Measurements from ENCODE around the gene MOGAT2.
A peak's percentile ranks its signal among the peaks of the same experiment; 100 is the strongest.
"Not testable (repeated sequence)": the region's sequence is repeated elsewhere in the genome, so short reads cannot be mapped to it uniquely, and the experiment has no call there.

MOGAT2 gene

DNA sequence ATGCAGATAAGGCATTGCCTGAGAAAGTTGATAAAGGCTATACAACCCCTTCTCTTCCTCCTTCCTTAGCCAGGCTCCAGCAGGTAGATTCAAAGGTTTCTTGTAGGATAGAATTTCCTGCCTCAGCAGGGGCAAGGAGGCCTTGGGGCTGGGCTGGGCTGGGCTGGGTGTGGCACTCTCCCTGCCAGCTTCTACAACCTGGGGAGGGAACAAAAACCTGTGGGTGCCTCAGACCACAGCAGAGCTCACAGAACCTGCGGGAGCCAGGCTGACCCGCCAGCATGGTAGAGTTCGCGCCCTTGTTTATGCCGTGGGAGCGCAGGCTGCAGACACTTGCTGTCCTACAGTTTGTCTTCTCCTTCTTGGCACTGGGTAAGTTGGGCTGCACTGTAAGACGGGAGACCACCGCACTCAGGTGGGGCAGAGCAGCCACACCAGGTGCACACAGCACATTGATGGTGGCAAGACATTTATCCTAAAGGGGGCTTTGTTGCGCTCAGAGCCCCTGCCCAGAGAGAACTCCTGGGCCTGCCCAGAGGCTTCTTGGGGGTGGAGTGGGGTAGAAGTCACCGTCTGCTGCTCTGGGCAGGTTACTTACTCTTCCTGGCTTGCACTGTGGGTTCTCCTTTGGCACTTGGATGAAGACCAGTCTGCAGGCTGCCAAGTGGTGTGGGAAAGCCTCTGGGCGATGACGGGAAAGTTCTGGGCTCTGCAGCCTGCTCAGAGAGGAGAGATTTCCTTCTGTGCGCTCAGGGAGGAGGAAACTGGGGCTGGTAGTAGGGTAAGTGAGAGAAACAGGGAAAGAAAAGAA, at the start of gene MOGAT2:
MOGAT2 (plus strand) TSS at position 231 of the 811 bp plus-strand sequence; CDS start at position 282, 51 bp downstream.
- DNase-seq (ENCODE audit: low spot score): no peak

DNA sequence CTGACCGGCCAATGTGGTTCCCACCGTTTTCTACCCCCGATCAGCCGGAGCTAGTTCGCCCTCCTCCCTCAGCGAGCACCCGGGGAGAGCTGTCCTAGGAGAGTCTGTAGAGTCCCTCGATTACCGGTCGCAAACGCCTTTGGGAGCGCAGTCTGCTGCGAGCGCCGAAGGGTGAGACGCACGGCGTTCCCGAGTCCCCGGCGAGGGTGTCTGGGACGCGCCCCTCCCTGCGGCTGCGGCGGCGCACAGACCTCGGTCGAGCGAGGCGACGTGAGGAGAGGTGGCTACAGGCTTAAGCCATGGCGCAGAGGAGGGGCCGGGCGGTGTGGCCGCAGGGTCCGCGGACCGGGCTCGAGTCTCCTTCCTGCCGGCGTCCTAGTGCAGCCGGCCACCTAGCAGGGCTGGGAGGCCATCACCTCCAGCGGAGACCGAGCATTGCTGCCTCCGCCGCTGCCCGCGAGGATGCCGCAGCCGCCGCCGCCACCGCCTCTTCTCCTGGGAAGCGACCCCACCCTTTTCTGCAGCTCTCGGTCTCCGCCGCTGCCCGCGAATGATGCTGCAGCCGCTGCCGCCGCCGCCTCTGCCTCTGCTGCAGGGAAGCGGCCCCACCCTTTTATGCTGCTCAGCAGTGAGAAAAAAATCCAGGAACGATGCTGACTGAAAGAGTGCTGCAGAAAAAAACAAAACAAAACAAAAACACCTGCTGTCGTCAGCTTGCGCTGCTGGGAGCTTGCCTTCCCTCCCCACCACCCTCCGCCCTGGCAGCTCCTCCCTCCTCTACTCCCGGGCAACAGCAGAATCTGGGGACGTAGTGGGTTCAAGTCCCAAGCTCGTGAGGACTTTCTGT, 49.0 kb upstream of the MOGAT2 start, which contains the start of gene MAP6:
MAP6 (minus strand) TSS at position 588 of the 847 bp plus-strand sequence. CDS start 669 bp downstream, outside the sequence.
- no peak for DNase-seq (ENCODE audit: low spot score)

DNA sequence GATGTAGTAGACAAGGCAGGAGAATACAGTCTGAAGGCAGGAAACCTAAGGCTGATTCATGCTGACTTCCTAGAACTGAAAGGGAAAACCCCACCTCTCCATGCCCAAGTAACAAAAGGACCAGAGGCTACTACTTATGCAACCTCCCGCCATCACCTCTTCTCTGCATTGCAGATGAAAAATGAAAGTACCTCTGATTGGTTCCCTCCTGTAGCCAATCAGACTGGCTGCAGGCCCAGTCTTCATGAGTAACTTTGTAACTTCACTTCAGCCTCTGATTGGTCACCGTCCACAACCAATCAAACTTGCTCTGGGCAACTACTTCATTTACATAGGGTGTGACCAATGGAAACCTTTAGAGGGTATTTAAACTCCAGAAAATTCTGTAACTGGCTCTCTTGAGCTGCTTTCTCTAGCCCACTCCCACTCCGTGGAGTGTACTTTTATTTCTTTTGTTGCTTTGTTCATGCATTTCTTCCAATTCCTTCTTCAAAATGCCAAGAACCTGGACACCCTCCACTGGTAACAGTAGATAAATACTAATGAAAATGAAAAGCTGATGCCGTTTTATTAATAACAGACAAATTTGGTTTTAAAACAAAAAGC, 43.6 kb upstream of the MOGAT2 start:
- peak; percentile 35 for DNase-seq (ENCODE audit: low spot score)

DNA sequence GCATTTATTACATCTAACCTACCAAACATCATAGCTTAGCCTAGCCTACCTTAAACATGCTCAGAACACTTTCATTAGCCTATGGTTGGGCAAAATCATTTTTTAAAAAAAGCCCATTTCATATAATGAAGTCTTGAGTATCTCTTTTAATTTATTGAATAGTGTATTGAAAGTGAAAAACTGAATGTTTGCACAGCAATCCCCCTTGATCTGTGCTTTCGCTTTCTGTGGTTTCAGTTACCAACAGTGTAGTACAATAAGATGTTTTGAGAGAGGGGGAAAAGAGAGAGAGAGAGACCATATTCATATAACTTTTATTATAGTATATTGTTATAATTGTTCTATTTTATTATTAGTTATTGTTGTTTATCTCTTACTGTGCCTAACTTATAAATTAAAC, 40.4 kb upstream of the MOGAT2 start:
- DNase-seq (ENCODE audit: low spot score): no peak

DNA sequence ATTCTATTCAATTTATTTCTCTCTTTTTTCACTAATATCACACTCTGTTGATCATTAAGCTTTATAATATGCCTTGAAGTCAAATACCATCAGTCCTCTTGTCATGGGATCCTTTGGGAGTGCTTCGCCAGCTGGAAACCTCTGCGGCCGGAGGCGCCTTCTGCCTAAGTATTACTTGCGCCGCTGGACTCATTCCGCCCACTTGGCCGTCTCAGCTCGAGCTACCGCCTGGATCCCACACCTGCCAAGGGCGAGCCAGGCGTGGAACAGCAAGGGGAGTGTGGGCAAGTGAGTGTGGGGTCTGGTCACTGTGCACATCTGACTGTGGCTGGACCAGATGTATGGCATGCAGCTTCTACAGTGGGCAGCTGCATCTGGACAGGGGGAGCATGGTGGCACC, 39.7 kb upstream of the MOGAT2 start:
- no peak for DNase-seq (ENCODE audit: low spot score)

DNA sequence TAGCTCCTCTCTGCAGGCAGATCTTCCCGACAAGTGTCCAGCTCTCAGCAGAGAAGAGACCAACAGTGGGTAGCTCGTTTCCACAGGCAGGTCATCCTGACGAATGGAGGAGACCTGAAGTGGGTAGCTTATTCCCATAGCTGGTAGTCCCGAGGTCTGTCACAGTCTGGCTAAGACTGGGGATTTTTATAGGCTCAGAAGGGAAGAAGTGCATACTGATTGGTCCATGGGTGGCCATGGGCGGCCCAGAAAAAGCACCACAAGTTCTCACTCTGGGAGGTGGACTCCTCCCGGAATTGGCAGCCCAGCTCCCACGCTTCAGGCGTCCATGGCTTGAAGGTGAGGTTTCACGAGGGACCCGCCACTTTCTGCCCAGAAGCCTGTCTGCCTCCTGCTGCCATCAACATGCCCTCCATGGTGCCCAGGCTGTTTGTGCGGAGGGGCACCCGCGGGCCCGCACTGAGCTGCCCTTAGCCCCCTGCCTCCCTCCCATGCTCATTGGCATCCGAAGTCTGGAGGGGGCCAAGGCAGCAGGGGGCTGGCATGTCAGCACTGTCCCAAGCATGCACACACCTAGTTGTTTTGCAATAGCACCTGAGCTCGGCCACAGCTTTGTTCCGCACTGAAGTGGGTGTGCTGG, 38.9 kb upstream of the MOGAT2 start:
- DNase-seq (ENCODE audit: low spot score): no peak

DNA sequence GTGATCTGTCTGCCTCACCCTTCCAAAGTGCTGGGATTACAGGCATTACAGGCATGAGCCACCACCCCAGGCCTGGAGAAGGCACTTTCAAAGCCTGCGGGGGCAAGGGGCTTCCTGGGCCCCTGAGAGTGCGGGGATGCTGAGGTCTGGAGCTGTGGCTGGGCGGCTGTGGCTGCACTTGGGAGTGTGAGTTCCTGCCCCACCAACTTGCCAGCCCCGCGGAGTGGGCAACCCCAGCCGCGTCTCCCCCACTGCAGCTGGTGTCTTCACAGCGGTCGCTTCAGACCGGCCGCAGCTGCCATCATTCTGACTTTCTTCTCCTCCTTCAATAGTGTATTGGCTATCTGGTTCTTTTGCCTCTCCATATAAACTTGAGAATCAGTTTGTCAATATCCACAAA, 38.1 kb upstream of the MOGAT2 start:
- DNase-seq (ENCODE audit: low spot score): no peak

DNA sequence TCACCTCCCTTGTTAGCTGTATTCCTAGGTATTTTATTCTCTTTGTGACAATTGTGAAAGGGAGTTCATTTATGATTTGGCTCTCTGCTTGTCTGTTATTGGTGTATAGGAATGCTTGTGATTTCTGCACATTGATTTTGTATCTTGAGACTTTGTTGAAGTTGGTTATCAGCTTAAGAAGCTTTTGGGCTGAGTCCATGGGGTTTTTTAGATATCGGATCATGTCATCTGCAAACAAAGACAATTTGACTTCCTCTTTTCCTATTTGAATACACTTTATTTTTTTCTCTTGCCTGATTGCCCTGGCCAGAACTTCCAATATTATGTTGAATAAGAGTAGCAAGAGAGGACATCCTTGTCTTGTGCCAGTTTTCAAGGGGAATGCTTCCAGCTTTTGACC, 33.8 kb upstream of the MOGAT2 start:
- DNase-seq (ENCODE audit: low spot score): not testable (repeated sequence)

DNA sequence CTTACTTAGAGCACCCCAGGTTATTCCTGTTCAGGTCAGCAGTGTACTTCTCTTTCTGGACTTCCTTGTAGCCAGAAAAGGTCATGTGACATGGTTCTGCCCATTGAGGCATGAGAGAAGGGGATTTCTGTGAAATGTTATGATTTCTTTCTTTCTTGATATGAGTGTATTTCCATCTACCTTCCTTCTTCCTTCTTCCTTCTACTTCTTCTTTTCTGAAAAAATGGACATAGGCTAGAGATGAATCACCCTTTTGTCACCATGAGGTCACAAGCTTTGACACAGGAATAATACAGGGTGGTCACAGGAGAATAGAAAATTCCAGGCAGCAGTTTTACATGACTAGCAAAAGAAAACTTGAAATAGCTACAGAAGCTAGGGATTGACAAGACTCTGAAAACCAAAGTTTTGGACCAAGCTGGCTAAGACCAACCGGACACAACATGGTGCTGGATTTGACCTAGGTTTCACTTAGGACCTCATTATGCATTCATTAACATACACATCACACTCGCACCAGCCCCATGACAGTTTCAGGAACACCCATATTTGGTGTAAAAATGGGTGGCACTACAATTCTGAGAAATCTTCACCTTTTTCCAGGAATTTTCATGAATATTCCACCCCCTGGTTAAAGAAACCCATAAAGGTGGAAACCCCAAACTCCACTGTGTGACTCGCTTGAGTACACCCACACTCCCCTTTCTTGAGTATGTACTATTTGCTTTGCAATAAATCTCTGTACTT, 27.6 kb upstream of the MOGAT2 start:
- no peak for DNase-seq (ENCODE audit: low spot score)

DNA sequence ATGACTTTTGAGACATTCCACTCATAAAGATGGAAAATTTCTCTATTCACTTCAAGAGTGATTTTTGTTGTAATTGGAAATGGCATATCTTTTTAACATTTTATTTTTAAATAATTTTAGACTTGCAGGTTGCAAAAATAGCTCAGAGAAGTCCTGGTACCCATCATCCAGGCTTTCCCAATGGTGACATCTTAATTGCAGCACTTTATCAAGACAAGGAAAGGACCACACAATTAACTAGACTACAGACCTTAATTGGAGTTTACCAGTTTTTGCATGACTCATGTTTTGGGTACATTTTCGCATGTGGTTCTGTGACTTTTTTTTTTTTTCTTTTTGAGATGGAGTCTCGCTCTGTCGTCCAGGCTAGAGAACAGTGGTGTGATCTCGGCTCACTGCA, 25.8 kb upstream of the MOGAT2 start:
- DNase-seq (ENCODE audit: low spot score): no peak

DNA sequence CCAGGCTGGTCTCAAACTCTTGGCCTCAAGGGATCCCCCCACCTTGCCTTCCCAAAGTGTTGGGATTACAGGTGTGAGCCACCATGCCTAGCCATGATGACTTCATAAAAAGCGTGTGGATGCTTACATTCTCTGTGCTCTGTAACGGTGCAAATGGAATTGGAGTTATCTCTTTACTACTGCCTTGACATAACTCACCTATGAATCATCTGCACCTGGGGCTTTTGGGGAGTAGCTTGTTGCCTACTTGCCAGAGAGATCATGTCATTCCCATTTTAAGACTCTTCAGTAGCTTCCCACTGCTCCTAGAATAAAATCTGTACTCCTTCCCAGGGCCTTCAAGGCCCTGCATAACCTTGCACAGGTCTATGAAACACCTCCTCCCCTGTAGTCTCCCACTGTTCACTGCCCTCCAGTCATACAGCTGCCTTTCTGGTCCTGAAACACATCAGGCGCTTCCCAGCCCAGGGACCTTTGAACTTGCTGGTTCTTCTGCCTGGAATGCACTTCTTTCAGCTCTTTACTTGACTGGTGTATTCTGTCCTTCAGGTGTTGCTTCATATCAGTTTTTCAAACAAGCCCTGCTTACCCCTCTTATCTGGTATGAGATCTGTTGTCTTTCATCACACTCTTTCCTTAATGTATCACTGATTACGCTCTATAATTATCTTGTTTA, 19.6 kb upstream of the MOGAT2 start:
- no peak for DNase-seq (ENCODE audit: low spot score)

DNA sequence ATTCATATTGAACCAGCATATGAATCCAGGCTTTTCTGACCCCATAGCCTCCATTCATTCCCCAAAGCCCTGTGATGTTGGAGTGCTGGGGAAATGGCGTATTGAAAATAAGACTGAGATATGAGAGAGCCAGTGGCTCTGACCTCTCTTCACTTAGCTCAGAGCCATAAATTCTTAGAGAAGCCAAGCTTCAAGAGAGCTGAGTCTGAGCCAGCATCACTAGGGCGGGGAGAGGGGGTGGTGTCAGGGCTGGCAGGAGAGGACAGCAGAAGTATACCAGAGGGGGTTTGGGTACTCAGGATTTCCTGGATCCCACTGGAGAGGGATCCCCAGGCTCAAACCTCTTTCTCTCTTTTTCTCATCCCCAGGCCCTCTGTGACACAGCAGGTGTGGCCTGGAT, 16.7 kb upstream of the MOGAT2 start:
- no peak for DNase-seq (ENCODE audit: low spot score)

DNA sequence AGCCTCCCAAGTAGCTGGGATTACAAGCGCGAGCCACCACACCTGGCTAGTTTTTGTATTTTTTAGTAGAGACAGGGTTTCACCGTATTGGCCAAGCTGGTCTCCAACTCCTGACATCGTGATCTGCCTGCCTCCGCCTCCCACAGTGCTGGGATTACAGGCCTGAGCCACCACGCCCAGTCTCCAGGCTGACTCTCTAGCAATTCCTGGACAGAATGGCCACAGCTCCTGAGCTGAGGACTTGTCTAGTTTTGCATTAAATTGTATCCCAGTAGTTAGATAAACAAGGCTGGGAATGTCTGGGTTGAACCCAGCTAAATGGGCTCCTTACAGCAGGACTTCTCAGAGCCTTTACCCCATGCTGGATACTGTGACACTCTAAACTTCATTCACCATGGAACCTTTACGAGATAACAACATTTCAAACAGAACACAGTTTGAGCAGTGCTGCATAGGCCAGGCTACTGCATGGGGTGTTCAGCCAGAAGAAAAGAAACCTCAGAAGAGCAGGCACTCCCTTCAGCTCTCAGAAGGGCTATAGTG, 13.9 kb upstream of the MOGAT2 start:
- no peak for DNase-seq (ENCODE audit: low spot score)

DNA sequence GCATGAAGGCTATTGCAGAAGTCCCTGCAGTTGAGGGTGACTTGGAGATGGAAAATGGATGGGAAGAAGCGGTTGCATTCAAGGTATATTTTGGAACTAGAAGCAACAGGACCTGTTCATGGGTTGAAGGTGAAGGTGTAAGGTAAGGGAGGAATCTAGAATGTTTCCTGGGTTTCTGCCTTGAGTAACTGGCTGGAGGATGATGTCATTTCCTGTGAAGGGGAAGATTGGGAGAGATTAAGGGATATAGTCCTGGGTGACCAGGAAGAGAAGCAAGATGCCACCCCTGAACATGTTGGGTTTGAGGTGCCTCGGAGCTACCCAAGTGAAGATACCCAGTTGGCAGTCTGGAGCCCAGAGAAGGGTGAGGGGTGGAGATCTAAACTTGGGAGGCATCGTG, 12.1 kb upstream of the MOGAT2 start:
- no peak for DNase-seq (ENCODE audit: low spot score)

DNA sequence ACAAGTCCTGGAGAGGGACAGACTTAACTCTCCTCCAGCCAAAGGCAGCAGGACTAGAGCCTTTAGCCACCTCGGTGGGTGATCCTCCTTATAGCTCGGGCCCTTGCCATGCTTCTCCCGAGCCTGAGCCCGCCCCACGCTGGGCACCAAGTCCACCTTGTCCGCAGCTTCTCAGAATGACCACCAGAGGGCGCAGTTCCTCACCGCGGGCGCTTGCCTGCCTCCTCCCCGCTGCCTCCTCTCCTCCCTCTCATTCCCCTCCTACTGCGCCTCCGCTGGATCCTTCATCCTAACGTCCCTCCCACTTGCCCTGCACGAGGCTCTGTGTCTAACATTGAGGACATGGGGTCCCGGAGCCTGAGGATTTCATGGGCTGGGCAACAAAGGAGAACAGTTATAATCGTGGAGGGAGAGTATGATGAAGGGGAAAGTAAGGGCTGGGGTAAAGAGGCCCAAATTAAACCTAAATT, 11.3 kb upstream of the MOGAT2 start:
- peak; percentile 55 for DNase-seq (ENCODE audit: low spot score)

DNA sequence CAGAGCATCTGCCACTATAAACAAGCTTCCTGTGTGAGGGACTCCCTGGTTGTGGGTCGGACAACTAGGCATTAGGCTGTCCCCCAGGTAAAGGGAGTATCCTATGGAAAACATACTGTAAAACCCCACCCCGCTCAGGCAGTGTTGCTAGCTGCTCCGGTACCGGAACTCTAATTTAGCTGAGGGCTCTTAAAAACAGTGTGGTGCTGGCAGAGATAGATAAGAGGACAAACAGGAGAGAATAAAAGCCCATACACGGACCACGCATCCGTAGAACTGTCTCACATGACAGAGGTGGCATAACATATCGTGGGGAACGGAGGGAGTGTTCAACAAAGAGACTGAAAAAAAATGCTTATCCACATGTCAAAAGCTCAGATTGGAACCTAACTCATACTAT, 3.4 kb upstream of the MOGAT2 start:
- DNase-seq (ENCODE audit: low spot score): no peak

DNA sequence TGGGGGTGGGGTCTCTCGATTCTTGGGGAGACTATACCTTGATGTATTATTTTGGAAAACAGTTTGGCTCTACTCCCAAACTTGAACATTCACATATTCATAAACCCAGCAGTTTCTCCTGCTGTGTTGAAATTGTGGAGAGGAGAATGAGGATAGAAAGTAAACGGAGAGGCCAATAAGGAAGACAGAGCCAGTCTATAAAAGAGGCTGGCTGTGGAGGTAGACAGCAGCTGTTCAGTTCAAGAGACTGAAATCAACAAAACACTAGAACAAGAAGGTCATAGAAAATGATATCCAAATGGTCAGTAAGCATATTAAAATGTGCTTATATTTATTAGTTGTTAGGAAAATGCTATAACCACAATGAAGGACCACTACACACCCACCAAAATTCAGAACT, 1.9 kb upstream of the MOGAT2 start:
- no peak for DNase-seq (ENCODE audit: low spot score)

DNA sequence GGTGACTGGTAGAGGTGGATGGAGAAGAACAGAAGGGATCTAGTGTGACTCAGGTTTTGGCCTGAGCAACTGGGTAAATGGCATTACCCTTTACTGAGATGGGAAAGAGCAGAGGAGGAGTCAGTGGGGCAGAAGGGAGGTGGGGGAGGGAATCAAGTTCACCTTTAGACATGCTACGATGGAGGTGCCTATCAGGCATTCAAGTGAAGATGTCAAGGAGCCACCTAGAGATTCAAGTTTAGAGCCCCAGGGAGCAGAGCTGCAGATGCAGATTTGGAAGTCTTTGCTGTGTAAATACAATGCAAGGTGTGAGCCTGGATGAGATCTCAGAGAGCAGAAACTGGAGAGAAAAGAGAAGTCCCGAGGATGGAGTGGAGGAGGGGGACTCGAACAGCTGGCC, 979 bp upstream of the MOGAT2 start:
- no peak for DNase-seq (ENCODE audit: low spot score)

DNA sequence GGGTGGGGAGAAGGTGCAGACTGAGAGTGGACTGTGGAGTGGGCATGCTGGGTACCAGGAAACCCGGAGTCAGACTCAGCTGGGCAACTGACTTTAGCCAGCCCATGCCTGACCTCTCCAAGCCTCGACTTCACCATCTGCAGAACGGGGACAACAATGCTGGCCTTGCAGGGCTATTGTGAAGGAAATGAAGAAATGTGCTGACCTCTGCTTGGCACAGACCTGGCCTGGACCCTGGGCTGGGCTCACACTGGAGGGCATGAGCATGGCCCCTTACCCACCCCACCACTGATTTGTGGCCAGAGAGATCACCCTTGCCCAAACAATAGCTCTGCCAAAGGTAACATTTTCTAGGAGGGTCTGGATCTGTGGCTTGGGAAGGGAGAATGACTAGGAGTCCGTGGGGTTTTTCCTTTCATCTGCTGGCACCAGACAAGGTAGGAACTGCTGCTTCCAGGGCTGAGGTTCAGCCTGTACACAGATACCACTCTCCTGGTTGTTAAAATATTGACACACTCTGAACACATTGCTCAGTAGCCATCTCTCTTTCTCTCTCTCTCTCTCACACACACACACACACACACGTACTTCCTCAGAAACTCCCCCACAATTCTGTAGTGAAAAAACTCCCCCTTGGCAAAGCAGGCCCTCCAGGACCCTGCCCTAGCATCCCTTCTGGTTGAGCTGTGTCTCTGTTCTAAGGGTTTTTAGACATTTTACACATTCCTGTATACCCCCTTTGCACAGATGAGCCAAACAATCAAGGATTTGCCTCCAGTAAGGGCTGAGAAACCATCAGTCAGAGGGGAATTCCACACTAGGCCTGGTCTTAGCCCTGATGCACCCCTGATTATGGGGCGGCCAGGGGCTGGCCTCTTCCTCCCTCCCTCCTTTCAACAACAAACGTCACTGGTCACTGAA, 1.0 kb downstream of the MOGAT2 start:
- no peak for DNase-seq (ENCODE audit: low spot score)
